ENCODE measurements around the gene CAB39L.

The CAB39L gene

DNA sequence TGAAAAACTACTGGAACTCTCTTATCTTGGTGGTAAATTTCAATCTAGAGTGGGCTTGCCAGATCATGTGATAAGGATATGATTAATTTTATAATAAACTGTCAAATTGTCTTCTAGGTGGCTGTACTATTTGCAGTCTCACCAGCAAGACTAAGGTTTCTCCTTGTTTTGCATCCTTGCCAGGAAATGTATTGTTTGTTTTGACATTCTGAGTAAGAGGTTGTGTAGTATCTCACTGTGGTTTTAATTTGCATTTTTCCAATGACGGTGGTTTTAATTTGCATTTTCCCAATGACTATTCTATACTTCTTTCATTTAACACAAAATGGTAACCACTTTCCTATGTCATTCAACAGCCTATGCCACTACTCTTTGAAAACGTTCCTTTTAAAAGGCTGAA, 2.0 kb downstream of the CAB39L start:
- DNase-seq (ENCODE audit: low spot score) = no peak

DNA sequence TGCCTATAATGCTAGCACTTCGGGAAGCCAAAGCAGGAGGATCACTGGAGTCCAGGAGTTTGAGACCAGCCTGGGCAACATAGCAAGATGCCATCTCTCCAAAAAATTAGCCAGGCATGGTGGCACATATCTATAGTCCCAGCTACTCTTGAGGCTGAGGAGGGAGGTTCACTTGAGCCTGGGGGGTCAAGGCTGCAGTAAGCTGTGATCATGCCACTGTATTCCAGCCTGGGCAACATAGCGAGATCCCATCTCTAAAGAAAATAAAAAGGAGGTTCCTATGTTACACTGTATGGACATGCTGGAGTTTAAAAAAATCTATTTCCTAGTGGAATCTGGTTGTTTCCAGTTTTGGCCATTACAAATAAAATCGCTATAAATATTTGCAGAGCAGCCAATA, 2.6 kb downstream of the CAB39L start:
- DNase-seq (ENCODE audit: low spot score) = no peak

DNA sequence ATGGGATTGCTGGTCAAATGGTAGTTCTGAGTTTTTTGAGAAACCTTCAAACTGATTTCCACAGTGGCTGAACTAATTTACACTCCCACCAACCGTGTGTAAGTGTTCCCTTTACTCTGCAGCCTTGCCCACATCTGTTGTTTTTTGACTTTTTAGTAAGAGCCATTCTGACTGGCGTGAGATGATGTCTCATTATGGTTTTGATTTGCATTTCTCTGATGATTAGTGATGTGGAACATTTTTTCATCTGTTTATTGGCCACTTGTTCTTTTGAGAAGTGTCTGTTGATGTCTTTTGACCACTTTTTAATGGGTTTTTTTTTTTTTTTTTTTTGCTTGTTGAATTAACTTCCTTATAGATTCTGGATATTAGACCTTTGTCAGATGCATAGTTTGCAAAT, 4.3 kb downstream of the CAB39L start:
- DNase-seq (ENCODE audit: low spot score) = no peak

DNA sequence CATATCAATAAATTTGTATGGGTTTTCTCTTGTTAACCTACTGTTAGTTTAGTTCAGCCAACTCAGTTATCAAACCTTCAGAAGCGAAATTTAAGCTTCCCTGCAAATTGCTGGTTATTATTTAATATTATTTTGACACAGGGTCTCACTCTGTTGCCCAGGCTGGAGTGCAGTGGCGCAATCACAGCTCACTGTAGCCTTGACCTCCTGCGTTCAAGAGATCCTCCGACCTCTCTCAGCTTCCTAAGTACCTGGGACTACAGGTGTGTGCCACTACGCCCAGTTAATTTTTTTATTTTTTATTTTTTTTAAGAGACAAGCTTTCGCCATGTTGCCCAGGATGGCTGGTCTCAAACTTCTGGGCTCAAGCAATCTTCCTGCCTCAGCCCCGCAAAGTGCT, 6.2 kb downstream of the CAB39L start:
- no peak for DNase-seq (ENCODE audit: low spot score)

GRCh38 chr13:49436890-49437289, 7.0 kb downstream of the CAB39L start:
- no peak for DNase-seq (ENCODE audit: low spot score)

- DNase-seq (ENCODE audit: low spot score) = no peak
These were observed 7.9 kb downstream of the CAB39L start for GRCh38 chr13:49435992-49436391.

GRCh38 chr13:49429121-49429520, 14.7 kb downstream of the CAB39L start:
- DNase-seq (ENCODE audit: low spot score) = no peak

GRCh38 chr13:49428041-49428763, 15.7 kb downstream of the CAB39L start:
- DNase-seq (ENCODE audit: low spot score) = no peak

GRCh38 chr13:49424011-49424560, 19.8 kb downstream of the CAB39L start:
- DNase-seq (ENCODE audit: low spot score) = no peak

GRCh38 chr13:49421391-49421790, 22.5 kb downstream of the CAB39L start:
- DNase-seq (ENCODE audit: low spot score) = no peak

DNA sequence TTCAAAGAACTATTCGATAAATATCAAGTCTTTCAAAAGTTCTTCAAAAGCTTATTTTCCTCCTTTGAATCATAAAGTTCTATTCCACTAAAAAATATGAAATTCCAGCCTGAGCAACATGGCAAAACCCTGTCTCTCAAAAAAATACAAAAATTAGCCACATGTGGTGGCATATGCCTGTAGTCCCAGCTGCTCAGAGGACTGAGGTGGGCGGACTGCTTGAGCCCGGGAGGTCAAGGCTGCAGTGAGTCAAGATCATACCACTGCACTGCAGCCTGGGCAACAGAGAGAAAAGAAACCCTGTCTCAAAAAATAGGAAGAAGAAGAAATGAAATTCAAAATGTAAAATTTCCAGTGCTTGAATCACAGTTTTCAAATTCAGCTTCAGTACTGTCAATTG, 24.6 kb downstream of the CAB39L start:
- no peak for DNase-seq (ENCODE audit: low spot score)

GRCh38 chr13:49418206-49418605, 25.7 kb downstream of the CAB39L start:
- DNase-seq (ENCODE audit: low spot score) = no peak

DNA sequence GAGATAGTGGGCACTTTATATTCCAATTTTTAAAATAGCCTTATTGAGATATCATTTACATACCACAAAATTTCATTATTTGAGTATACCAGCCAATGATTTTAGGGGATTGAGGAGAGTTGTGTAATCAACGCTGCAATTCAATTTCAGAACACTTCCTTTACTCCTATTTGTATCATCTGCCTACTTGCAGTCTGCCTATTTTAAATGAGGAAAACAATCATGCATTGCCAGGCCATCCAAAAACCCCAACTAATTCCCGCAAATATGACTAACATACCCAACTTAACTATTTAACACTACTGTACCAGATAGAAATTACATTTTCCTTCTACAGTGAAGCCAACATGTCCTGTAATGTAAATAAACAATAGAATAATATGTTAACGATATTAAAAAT, 26.7 kb downstream of the CAB39L start:
- no peak for DNase-seq (ENCODE audit: low spot score)

DNA sequence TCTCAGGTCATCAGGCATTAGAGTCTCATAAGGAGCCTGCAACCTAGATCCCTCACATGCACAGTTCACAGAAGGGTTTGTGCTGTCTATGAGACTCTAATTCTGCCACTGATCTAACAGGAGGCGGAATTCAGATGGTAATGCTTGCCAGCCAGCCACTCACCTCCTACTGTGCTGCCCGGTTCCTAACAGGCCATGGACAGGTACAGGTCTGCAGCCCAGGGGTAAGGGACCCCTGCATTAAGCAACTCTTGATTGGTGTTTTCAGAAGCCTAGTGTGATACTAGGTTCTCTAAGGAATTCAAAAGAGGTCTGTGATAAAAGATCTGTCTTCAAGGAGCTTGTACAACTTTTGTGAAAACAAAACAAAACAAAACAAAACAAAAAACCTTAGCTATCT, 31.1 kb downstream of the CAB39L start:
- DNase-seq (ENCODE audit: low spot score) = no peak

GRCh38 chr13:49411353-49411752, 32.5 kb downstream of the CAB39L start:
- no peak for DNase-seq (ENCODE audit: low spot score)

- no peak for DNase-seq (ENCODE audit: low spot score)
These were observed 33.4 kb downstream of the CAB39L start for GRCh38 chr13:49410477-49410876.

DNA sequence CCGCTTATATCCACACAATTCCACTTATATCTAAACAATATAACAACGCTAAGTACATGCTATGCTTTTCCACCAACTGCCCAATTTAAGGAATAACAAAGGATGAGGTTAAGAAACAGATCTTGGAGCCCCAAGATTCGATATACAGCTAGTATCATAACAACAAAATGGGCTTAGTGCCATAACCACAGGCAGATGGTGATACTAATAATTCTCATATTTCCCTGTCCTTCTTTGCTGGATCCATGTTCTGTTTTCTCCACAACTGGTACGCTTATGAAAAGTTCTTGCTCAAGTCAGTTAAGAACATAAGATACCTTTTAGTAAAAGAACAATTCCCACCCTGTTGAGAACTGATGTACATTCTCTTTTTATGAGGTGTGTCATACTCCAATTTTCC, 33.9 kb downstream of the CAB39L start:
- no peak for DNase-seq (ENCODE audit: low spot score)

- no peak for DNase-seq (ENCODE audit: low spot score)
These were observed 34.9 kb downstream of the CAB39L start for GRCh38 chr13:49409008-49409407.

DNA sequence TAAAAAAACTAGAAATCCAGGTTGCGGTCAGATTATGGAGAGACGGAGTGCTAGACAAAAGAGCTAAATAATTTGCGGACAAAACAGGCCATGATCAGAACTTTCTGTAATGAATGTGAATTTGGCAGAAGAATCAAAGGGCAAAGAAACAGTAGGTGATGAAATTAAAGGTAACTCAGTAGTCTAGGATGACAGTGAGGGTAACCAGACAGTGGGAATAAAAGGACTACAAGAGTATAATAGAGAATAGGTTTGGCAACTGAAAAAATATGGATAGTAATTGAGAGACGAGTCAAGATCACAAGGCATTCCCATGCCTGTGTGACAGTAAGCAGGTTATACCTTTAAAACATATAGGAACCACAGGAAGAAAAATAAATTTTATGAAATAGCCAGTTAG, 35.9 kb downstream of the CAB39L start:
- DNase-seq (ENCODE audit: low spot score) = no peak

DNA sequence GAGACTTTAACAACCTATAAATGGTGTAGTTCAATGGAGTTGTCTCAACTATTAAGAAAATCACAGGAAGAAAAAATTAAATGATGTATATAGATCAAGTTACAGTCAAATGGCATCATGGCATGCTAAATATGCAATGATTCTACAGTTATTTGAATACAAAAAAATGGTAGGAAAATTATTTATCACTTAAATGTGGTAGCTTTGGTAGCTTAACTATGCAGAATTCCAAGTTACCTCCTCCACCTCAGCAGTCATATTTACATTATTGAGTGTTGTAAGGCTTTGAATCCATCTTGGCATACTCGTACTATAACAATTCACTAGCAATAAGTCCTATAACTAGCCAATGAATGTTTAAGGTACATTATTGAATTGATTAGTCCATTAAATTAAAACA, 36.8 kb downstream of the CAB39L start:
- no peak for DNase-seq (ENCODE audit: low spot score)

GRCh38 chr13:49404703-49405020, 39.2 kb downstream of the CAB39L start:
- DNase-seq (ENCODE audit: low spot score) = no peak

DNA sequence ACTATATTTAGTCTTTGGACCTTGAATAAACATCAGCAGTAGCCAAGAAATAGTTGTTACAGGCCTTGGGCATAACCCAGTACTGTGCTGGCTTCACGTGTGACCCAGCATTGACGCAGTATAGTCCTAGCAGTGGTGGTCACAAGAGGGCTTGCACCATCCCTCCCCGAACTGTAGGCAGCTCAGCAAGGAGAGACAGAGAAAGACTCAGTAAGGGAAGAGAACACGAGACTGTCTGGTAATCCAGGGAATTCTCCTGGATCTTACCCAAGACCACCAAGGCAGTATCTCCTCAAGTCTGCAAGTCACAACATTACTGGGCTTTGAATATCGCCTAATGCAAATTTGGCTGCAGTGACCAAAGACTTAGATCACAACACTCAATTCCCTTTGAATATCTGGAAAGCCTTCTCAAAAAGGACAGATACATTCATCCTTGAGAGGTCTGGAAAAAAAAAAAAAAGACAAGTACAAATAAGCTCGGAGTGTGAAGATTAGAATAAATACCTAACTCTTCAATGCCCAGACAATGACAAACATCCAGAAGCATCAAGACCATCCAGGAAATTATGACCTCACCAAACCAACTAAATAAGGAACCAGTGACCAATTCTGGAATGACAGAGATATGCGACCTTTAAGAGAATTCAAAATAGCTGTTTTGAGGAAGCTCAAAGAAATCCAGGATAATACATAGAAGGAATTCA, 39.7 kb downstream of the CAB39L start:
- no peak for DNase-seq (ENCODE audit: low spot score)

Data from SK-N-DZ (cell line).